GM12801 (cell line): ENCODE results near the gene HAUS8.

ENCODE experiments used
- CTCF ChIP-seq: IDR thresholded peaks from one replicate; pipeline ENCODE4 v1.5.1; 2011; ENCODE audit warnings: control low read depth; ENCODE audit not compliant: insufficient read length; ENCODE audit errors: extremely low read depth

The HAUS8 gene

DNA sequence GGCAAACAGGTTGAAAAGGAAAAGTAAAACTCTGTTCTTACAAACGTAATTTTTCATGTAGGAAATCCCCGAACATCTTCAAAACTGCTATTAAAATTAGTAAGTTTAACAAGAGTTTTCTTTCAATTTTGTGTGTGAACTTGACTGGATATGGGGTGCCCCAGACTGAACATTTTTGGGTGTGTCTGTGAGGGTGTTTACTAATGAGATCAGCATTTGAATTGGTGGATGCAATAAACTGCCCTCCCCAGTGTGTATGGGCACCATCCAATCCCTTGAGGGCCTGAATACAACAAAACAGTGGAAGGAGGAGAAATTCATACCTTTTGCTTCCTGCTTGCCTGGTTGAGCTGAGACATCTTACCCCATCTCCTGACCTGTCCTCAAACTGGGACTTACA is 11.8 kb downstream of the HAUS8 start:
- TF ChIP-seq CTCF, result no peak

DNA sequence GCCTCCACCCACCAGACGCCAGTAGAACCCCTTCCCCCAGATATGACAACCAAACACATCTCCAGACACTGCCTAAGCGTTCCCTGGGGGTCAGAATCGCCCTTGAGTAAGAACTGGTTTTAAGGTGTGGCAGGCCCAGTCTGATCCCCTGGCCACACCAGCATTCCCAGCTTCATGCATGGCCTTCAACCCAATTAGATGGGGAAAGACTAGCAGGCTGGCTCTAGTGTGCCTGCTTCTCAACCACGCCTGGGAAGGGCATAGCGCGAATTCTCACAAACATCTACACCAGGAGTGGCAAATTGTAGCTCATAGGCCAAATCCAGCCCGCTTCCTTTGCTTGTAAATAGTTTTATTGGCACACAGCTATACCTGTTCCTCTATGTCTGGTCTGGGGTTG is 13.6 kb downstream of the HAUS8 start:
- no peak for TF ChIP-seq CTCF

- TF ChIP-seq CTCF, result no peak
These were observed 14.0 kb downstream of the HAUS8 start for GRCh38 chr19:17061205-17061604.

GRCh38 chr19:17060802-17061201 is 14.4 kb downstream of the HAUS8 start:
- no peak for TF ChIP-seq CTCF

DNA sequence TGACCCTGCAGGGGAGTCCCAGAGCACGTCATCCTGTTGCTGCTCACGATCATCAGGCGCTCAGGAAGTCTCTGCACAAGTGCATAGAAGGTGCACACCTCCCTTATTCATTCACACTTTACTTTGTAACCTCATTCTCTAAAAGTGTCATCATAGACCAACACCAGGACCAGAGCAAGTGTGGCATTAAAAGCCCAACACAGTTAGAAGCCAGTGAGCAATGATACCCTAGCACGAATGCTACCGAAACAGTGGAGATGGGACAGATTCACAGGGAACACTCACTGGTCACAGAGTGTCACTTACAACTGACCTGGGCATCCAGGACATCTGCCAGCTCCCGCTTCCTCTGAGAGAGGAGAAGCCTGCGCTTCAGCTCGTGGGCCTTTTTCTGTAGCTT is 17.0 kb downstream of the HAUS8 start:
- TF ChIP-seq CTCF, result no peak

GRCh38 chr19:17055636-17056035 is 19.6 kb downstream of the HAUS8 start:
- TF ChIP-seq CTCF, result no peak

- no peak for TF ChIP-seq CTCF
These were observed 20.5 kb downstream of the HAUS8 start for GRCh38 chr19:17054746-17055145.

DNA sequence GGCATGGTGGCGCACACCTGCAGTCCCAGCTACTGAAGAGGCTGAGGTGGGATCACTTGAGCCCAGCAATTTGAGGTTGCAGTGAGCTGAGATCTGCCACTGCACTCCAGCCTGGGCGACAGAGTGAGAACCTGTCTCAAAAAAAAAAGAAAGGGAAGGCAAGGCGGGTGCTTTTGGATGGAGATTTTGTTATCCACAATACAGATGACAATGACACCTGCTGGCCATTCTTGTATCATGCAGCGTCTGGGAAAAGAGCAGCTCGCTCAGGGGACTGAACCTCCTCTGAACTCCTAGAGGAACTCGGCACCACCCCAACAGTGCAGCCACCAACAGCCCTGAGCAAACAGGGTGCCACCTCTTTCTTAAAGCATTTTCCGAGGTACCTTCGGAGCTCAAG is 22.8 kb downstream of the HAUS8 start:
- no peak for TF ChIP-seq CTCF
